HG03460 (cell line): ENCODE results near the gene AKR1C1.
"Not testable (repeated sequence)": the region's sequence is repeated elsewhere in the genome, so short reads cannot be mapped to it uniquely, and the experiment has no call there.

Source experiments
- ATAC-seq: cut with Tn5 transposase; IDR thresholded peaks from one replicate; pipeline ENCODE4 v1.9.1; 2021; ENCODE audit not compliant: unreplicated experiment

Gene AKR1C1

GRCh38 chr10:4947039-4947634 lies 16.1 kb upstream of the AKR1C1 start:
- ATAC-seq: no peak

- no peak for ATAC-seq
These were observed 15.3 kb upstream of the AKR1C1 start for GRCh38 chr10:4947635-4948596.

- not testable (repeated sequence) for ATAC-seq
These were observed 11.6 kb upstream of the AKR1C1 start for GRCh38 chr10:4951512-4952162.

GRCh38 chr10:4953405-4953804 lies 9.8 kb upstream of the AKR1C1 start:
- ATAC-seq: no peak

GRCh38 chr10:4956088-4956487 lies 7.1 kb upstream of the AKR1C1 start:
- ATAC-seq: not testable (repeated sequence)

GRCh38 chr10:4956955-4957645 lies 6.1 kb upstream of the AKR1C1 start:
- ATAC-seq: not testable (repeated sequence)

GRCh38 chr10:4961558-4961957 lies 1.7 kb upstream of the AKR1C1 start:
- not testable (repeated sequence) for ATAC-seq

- ATAC-seq: not testable (repeated sequence)
These were observed 907 bp upstream of the AKR1C1 start for GRCh38 chr10:4962308-4962707.

GRCh38 chr10:4963815-4964154 lies 570 bp downstream of the AKR1C1 start:
- ATAC-seq: not testable (repeated sequence)

- not testable (repeated sequence) for ATAC-seq
These were observed 2.5 kb downstream of the AKR1C1 start for GRCh38 chr10:4965763-4966162.

- ATAC-seq: not testable (repeated sequence)
These were observed 4.0 kb downstream of the AKR1C1 start for GRCh38 chr10:4967189-4967588.

- not testable (repeated sequence) for ATAC-seq
These were observed 6.1 kb downstream of the AKR1C1 start for GRCh38 chr10:4969289-4969688.

GRCh38 chr10:4970362-4970761 lies 7.1 kb downstream of the AKR1C1 start:
- ATAC-seq: not testable (repeated sequence)

GRCh38 chr10:4972369-4973142 lies 9.3 kb downstream of the AKR1C1 start:
- ATAC-seq: not testable (repeated sequence)

- not testable (repeated sequence) for ATAC-seq
These were observed 10.1 kb downstream of the AKR1C1 start for GRCh38 chr10:4973294-4973693.

GRCh38 chr10:4974400-4974799 lies 11.2 kb downstream of the AKR1C1 start:
- not testable (repeated sequence) for ATAC-seq

- no peak for ATAC-seq
These were observed 13.8 kb downstream of the AKR1C1 start for GRCh38 chr10:4977025-4977424.

GRCh38 chr10:4978870-4979269 lies 15.7 kb downstream of the AKR1C1 start:
- no peak for ATAC-seq

- ATAC-seq: no peak
These were observed 17.6 kb downstream of the AKR1C1 start for GRCh38 chr10:4980793-4981192.

- no peak for ATAC-seq
These were observed 18.7 kb downstream of the AKR1C1 start for GRCh38 chr10:4981722-4982471.
